ENCODE results near the gene ARGLU1.

- TF ChIP-seq CTCF (IDR thresholded peaks at IDR 0.05; ENCODE audit: low read depth, low read length) (no peak), MAX (IDR thresholded peaks at IDR 0.05; ENCODE audit: low read depth, low read length) (no peak), POLR2A (IDR thresholded peaks at IDR 0.05; ENCODE audit: extremely low read depth, insufficient read length) (no peak), MYC (IDR thresholded peaks at IDR 0.05; ENCODE audit: low read depth, low read length) (no peak)
These were observed 73.0 kb downstream of the ARGLU1 start for GRCh38 chr13:106494936-106495335.
